ENCODE measurements around the gene TP53I13. TPM values are rescaled to one million over a fixed set of nuclear protein-coding genes. Genes with fewer than 3 reads are reported as not detected.

Gene TP53I13
- total RNA-seq, 4 donors from 2014 or later: 86.6 to 204 (median 139) TPM

DNA sequence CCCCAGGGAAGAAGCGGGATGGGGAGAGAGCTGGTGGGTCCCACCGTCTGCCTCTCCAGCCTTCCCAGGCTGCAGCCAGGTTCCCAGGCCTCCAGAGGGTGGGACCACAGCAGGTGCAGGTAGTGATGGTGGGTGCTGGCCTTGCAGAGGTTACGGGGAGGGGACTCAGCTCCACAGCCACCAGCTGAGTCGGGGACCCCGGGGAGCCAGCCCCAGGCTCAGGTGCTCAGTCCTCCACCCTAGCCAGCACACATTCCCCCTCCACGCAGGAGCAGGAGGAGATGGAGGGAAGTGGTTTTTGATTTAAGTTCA, 5.0 kb downstream of the TP53I13 start:
- H3K27ac ChIP-seq: no peak overlapping the region
- TF ChIP-seq POLR2A (IDR thresholded peaks at IDR 0.05): no peak
- TF ChIP-seq, protein P1, sequence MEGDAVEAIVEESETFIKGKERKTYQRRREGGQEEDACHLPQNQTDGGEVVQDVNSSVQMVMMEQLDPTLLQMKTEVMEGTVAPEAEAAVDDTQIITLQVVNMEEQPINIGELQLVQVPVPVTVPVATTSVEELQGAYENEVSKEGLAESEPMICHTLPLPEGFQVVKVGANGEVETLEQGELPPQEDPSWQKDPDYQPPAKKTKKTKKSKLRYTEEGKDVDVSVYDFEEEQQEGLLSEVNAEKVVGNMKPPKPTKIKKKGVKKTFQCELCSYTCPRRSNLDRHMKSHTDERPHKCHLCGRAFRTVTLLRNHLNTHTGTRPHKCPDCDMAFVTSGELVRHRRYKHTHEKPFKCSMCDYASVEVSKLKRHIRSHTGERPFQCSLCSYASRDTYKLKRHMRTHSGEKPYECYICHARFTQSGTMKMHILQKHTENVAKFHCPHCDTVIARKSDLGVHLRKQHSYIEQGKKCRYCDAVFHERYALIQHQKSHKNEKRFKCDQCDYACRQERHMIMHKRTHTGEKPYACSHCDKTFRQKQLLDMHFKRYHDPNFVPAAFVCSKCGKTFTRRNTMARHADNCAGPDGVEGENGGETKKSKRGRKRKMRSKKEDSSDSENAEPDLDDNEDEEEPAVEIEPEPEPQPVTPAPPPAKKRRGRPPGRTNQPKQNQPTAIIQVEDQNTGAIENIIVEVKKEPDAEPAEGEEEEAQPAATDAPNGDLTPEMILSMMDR (IDR thresholded peaks at IDR 0.05): no peak
- H3K27me3 ChIP-seq: no peaks in the 10 kb centered on the region
- H3K9me3 ChIP-seq: no peaks in the 10 kb centered on the region
- DNase-seq: peak in 2 of 3 donors; percentile 42 to 45
- H3K4me3 ChIP-seq: no peak overlapping the region
- peaks cover 3 to 46% (median 16%) of the 10 kb centered on the region in 4 donors for H3K4me1 ChIP-seq
- peaks cover 0 to 48% (median 0%) of the 10 kb centered on the region in 3 donors for H3K36me3 ChIP-seq

DNA sequence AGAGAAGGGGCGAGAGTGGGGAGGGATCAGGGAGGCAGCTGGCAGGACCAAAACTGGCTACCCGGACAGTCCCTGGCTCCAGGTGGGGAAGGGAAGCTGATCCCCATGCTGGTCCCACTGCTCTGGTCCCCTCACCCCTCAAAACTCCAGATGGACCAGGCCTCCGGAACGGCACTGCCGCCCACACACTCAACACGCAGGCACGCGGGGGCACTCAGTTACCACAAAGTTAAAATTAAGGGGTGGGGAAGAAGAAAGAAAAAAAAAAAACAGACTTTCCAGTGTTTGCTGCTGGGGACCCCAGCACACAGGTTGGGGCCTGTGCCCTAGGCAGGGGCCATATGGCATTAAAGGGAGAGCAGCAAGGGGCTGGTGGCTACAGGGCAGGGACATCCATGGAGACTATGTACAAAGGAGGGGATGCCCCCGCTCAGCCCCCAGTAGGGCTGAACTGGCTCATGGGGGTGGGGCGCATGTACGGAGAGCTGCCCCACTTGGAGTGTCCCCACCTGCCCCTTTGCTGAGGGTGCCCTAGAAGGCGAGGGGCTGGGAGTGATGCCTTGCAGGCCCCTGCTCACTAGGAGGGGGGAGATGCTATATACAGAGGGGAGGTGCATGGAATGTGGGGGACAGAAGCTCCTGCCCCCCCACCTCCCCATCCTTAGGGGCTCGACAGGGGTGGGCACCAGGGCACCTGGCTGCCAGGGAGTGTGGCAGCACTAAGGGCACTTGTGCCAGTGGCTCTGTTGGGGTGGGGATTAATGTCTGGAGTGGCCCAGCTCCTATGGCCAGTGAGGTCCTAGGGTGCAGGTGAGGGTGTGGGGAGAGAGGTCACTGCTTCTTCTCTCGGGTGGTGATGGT, 5.6 kb downstream of the TP53I13 start:
- Histone ChIP-seq H3K9me3 (no peaks in the 10 kb centered on the region), H3K4me3 (no peak overlapping the region), H3K27me3 (no peaks in the 10 kb centered on the region), H3K4me1 (peaks cover 3 to 43% (median 14%) of the 10 kb centered on the region in 4 donors), H3K27ac (peak overlapping the region in 2 of 4 donors; percentile 64 to 82), H3K36me3 (peaks cover 0 to 50% (median 0%) of the 10 kb centered on the region in 3 donors)
- peak in 2 of 3 donors; percentile 44 to 45 for DNase-seq
- no peak for TF ChIP-seq POLR2A (IDR thresholded peaks at IDR 0.05)
- TF ChIP-seq, protein P1 (IDR thresholded peaks at IDR 0.05): no peak

DNA sequence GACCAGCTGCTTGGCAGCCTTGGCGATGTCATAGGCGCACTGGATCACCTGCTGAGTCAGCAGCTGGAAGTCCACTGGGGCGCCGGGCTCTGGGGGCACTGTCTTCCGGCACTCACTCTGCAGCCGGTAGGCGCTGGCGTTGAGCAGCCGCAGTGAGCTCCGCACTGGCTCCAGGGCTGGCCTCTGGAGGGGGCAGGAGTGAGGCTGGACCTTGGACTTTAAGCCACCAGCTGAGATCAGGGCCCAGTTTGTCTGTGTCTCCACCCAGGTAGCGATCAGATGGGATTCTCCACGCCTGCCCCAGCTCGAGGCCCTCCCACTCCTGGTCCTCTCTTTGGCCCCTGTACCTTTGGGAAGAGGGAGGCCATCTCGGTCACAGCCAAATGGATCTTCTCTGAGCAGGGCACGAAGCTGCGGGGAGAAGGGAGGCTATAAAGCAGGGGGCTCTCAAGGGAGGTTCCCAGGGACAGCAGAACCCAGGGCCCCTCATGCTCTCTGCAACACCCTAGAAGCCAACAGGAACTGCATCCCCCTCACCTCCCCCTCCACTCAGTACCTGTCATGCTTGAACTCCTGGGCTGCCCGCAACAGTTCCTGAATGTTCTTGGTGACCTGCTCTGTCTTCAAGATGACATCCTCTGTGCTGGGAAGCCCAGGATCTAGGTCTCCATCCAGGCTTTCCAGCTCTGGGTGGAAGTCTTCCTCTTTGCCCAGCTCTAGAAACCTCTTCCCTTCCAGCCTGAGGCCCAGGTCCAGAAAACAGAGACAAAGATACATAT, 6.4 kb downstream of the TP53I13 start:
- Histone ChIP-seq H3K4me3 (no peak overlapping the region), H3K36me3 (peaks cover 0 to 53% (median 0%) of the 10 kb centered on the region in 3 donors), H3K27ac (peak overlapping the region in 2 of 4 donors; percentile 64 to 82), H3K9me3 (no peaks in the 10 kb centered on the region), H3K4me1 (peaks cover 0 to 35% (median 11%) of the 10 kb centered on the region in 4 donors), H3K27me3 (no peaks in the 10 kb centered on the region)
- peak; percentile 50 to 91 (median 86) for DNase-seq
- TF ChIP-seq, protein P1 (IDR thresholded peaks at IDR 0.05): peak in 3 of 6 experiments; percentile 27 to 48 (median 42)
- TF ChIP-seq POLR2A (IDR thresholded peaks at IDR 0.05): no peak

DNA sequence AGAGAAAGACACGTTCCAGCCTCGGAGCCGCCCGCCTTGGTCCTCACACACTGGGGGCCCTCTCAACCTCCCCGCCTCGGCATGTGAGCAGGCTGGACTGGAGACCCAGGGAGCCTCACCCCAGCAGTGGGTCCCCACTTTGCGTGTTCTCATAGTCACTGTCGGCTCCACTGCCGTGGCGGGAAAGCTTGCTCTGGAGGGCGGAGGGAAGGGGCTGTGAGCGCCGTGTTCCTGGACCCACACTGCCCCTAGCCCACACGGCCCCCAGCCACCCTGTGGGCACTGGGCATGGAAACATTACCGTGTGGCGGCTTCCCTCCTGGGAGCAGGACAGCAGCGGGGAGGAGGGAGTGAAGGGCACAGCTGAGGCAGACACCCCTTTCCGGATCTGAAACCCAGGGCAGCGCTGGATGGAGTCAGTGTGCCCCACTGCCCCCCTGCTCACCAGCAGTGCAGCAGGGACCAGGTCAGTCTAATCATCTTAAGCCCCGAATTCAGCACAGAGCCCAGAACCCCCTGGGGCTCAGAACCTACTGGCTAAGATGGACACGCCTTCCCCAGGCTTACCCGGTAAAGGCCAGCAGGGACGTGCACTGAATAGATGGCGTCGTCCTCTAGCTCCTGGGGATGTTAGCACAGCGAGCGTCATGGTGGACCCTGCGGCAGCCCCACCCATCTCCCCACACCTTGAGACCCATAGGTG, 7.2 kb downstream of the TP53I13 start:
- DNase-seq: peak in 1 of 3 donors; percentile 40
- Histone ChIP-seq H3K4me1 (peaks cover 0 to 35% (median 11%) of the 10 kb centered on the region in 4 donors), H3K27me3 (no peaks in the 10 kb centered on the region), H3K36me3 (peaks cover 0 to 54% (median 0%) of the 10 kb centered on the region in 3 donors), H3K27ac (peak overlapping the region in 1 of 4 donors; percentile 64), H3K4me3 (no peak overlapping the region), H3K9me3 (no peaks in the 10 kb centered on the region)
- TF ChIP-seq POLR2A (IDR thresholded peaks at IDR 0.05): no peak
- TF ChIP-seq, protein P1 (IDR thresholded peaks at IDR 0.05): no peak

All from Peyer's patch (tissue), 4 donors.